NCI-H1436 (cell line): ENCODE measurements around the gene HAND2.

Experiments used
- DNase-seq: peaks from one replicate; lab custom pipeline; 2025; lab: John Stamatoyannopoulos, UW

The HAND2 gene

GRCh38 chr4:173529477-173530325 is at the start of gene HAND2:
HAND2 (minus strand) TSS chr4:173530229; CDS start chr4:173529289, 940 bp downstream.
- no peak for DNase-seq

- DNase-seq, result no peak
Observed at GRCh38 chr4:173578956-173579355, 48.9 kb upstream of the HAND2 start.

GRCh38 chr4:173577963-173578362 is 47.9 kb upstream of the HAND2 start:
- DNase-seq, result no peak

GRCh38 chr4:173575482-173576152 is 45.6 kb upstream of the HAND2 start:
- DNase-seq, result no peak

GRCh38 chr4:173573725-173574124 is 43.7 kb upstream of the HAND2 start:
- DNase-seq, result no peak

GRCh38 chr4:173573286-173573685 is 43.3 kb upstream of the HAND2 start:
- DNase-seq, result no peak

- DNase-seq, result no peak
Observed at GRCh38 chr4:173572493-173573129, 42.6 kb upstream of the HAND2 start.

- DNase-seq, result no peak
Observed at GRCh38 chr4:173571620-173572019, 41.6 kb upstream of the HAND2 start.

- no peak for DNase-seq
Observed at GRCh38 chr4:173565281-173565680, 35.3 kb upstream of the HAND2 start.

- DNase-seq, result no peak
Observed at GRCh38 chr4:173564461-173564860, 34.4 kb upstream of the HAND2 start.

GRCh38 chr4:173560896-173561295 is 30.9 kb upstream of the HAND2 start:
- no peak for DNase-seq

- no peak for DNase-seq
Observed at GRCh38 chr4:173556398-173557131, 26.5 kb upstream of the HAND2 start.

- no peak for DNase-seq
Observed at GRCh38 chr4:173547889-173548288, 17.9 kb upstream of the HAND2 start.

GRCh38 chr4:173546776-173547175 is 16.7 kb upstream of the HAND2 start:
- no peak for DNase-seq

GRCh38 chr4:173545440-173545839 is 15.4 kb upstream of the HAND2 start:
- DNase-seq, result no peak

- DNase-seq, result no peak
Observed at GRCh38 chr4:173543266-173543665, 13.2 kb upstream of the HAND2 start.

GRCh38 chr4:173539986-173540385 is 10.0 kb upstream of the HAND2 start:
- DNase-seq, result no peak

GRCh38 chr4:173538909-173539445 is 8.9 kb upstream of the HAND2 start:
- no peak for DNase-seq

- peak; percentile 4 for DNase-seq
Observed at GRCh38 chr4:173538148-173538908, 8.3 kb upstream of the HAND2 start.

- no peak for DNase-seq
Observed at GRCh38 chr4:173537613-173538147, 7.7 kb upstream of the HAND2 start.
